WTC11 (cell line): ENCODE data around the gene MT1H. TPM values are rescaled to one million over a fixed set of nuclear protein-coding genes. Genes with fewer than 3 reads are reported as not detected.

Source experiments
- ATAC-seq: fragments of 200-7000 bp; cut with Tn5 transposase; 2 replicates; pipeline ENCODE4 v1.10.0; 2021; ENCODE audit warnings: mild to moderate bottlenecking, moderate library complexity
- CTCF ChIA-PET: fragments of 300-600 bp; sonication (Branson Sonifier 250); formaldehyde crosslinking; loops from one replicate; lab custom pipeline; 2021; ENCODE audit warnings: antibody characterized with exemption; lab: Charles Lee
- POLR2A ChIA-PET: fragments of 350-600 bp; sonication (Branson Sonifier 250); formaldehyde crosslinking; loops from one replicate; lab custom pipeline; 2021; ENCODE audit warnings: antibody characterized with exemption; lab: Charles Lee
- DNase-seq: peaks from one replicate; pipeline ENCODE4 v3.0.0; 2021; ENCODE audit warnings: low spot score
- H3K27ac Mint-ChIP-seq: 2 replicates; pipeline ENCODE4 v1.8.0; 2021; ENCODE audit warnings: mixed read lengths
- H3K27me3 Mint-ChIP-seq: 2 replicates; pipeline ENCODE4 v1.8.0; 2021; ENCODE audit warnings: low read depth, mild to moderate bottlenecking, moderate library complexity, mixed read lengths
- H3K36me3 Mint-ChIP-seq: 2 replicates; pipeline ENCODE4 v1.8.0; 2021; ENCODE audit warnings: mixed read lengths
- H3K4me1 Mint-ChIP-seq: 2 replicates; pipeline ENCODE4 v1.8.0; 2022; ENCODE audit warnings: mixed read lengths
- H3K4me3 Mint-ChIP-seq: 2 replicates; pipeline ENCODE4 v1.8.0; 2021; ENCODE audit warnings: mild to moderate bottlenecking, moderate library complexity, mixed read lengths
- H3K9me3 Mint-ChIP-seq: 2 replicates; pipeline ENCODE4 v1.8.0; 2021; ENCODE audit warnings: mixed read lengths
- AFF4 ChIP-seq: sonication (generic); formaldehyde crosslinking; IDR thresholded peaks from 2 replicates; pipeline ENCODE4 v1.8.1; 2023; ENCODE audit warnings: mild to moderate bottlenecking, missing genetic modification reagents, borderline replicate concordance
- ARID4B ChIP-seq: sonication (generic); formaldehyde crosslinking; IDR thresholded peaks from 2 replicates; pipeline ENCODE4 v1.8.0; 2023; ENCODE audit warnings: missing genetic modification reagents, mild to moderate bottlenecking, borderline replicate concordance
- ATF3 ChIP-seq: sonication (generic); formaldehyde crosslinking; conservative IDR thresholded peaks from 2 replicates; pipeline ENCODE4 v1.8.1; 2022; ENCODE audit warnings: mild to moderate bottlenecking, missing genetic modification reagents
- CBFB ChIP-seq: sonication (generic); formaldehyde crosslinking; IDR thresholded peaks from 2 replicates; pipeline ENCODE4 v1.8.1; 2022; ENCODE audit warnings: mild to moderate bottlenecking, low read depth, missing genetic modification reagents
- CDX4 ChIP-seq: fragments of 250-450 bp; sonication (Bioruptor Pico); IDR thresholded peaks from 2 replicates; pipeline ENCODE4 v1.9.0; 2021; ENCODE audit warnings: moderate library complexity, mild to moderate bottlenecking, inconsistent platforms, borderline replicate concordance
- CREB1 ChIP-seq: sonication (generic); formaldehyde crosslinking; IDR thresholded peaks from 2 replicates; pipeline ENCODE4 v1.8.0; 2023; ENCODE audit warnings: mild to moderate bottlenecking, missing genetic modification reagents
- E2F1 ChIP-seq: sonication (generic); formaldehyde crosslinking; IDR thresholded peaks from 2 replicates; pipeline ENCODE4 v1.8.0; 2022; ENCODE audit warnings: mild to moderate bottlenecking, missing genetic modification reagents
- ETV6 ChIP-seq: sonication (generic); formaldehyde crosslinking; IDR thresholded peaks from 2 replicates; pipeline ENCODE4 v1.8.1; 2022; ENCODE audit warnings: mild to moderate bottlenecking, missing genetic modification reagents
- FOXP1 ChIP-seq: sonication (generic); formaldehyde crosslinking; IDR thresholded peaks from 2 replicates; pipeline ENCODE4 v1.8.0; 2022; ENCODE audit warnings: missing genetic modification reagents, mild to moderate bottlenecking, moderate library complexity, borderline replicate concordance
- FOXP4 ChIP-seq: sonication (generic); formaldehyde crosslinking; IDR thresholded peaks from 2 replicates; pipeline ENCODE4 v1.8.0; 2022; ENCODE audit warnings: mild to moderate bottlenecking, missing genetic modification reagents
- GABPB1 ChIP-seq: sonication (generic); formaldehyde crosslinking; IDR thresholded peaks from 2 replicates; pipeline ENCODE4 v1.8.1; 2023; ENCODE audit warnings: mild to moderate bottlenecking, missing genetic modification reagents
- HMGXB4 ChIP-seq: sonication (generic); formaldehyde crosslinking; IDR thresholded peaks from 2 replicates; pipeline ENCODE4 v1.8.1; 2023; ENCODE audit warnings: mild to moderate bottlenecking, moderate library complexity, missing genetic modification reagents
- MAX ChIP-seq: sonication (generic); formaldehyde crosslinking; IDR thresholded peaks from 2 replicates; pipeline ENCODE4 v1.8.0; 2022; ENCODE audit warnings: mild to moderate bottlenecking, missing genetic modification reagents
- NR3C1 ChIP-seq: sonication (generic); formaldehyde crosslinking; conservative IDR thresholded peaks from 2 replicates; pipeline ENCODE4 v1.8.1; 2023; ENCODE audit warnings: low read depth, mild to moderate bottlenecking, missing genetic modification reagents
- RORB ChIP-seq: fragments of 250-450 bp; sonication (Bioruptor Pico); IDR thresholded peaks from 2 replicates; pipeline ENCODE4 v1.9.0; 2021; ENCODE audit warnings: mild to moderate bottlenecking
- SMAD4 ChIP-seq: sonication (generic); formaldehyde crosslinking; IDR thresholded peaks from 2 replicates; pipeline ENCODE4 v1.8.0; 2022; ENCODE audit warnings: mild to moderate bottlenecking, missing genetic modification reagents
- SP1 ChIP-seq: sonication (generic); formaldehyde crosslinking; conservative IDR thresholded peaks from 2 replicates; pipeline ENCODE4 v1.8.1; 2022; ENCODE audit warnings: missing genetic modification reagents
- ZBTB43 ChIP-seq: sonication (generic); formaldehyde crosslinking; IDR thresholded peaks from 2 replicates; pipeline ENCODE4 v1.8.1; 2023; ENCODE audit warnings: mild to moderate bottlenecking, missing genetic modification reagents
- ZNF232 ChIP-seq: sonication (generic); formaldehyde crosslinking; IDR thresholded peaks from 2 replicates; pipeline ENCODE4 v1.8.0; 2022; ENCODE audit warnings: mild to moderate bottlenecking, missing genetic modification reagents
- total RNA-seq: library from RNA; stranded (reverse); gene quantifications from 3 replicates; pipeline ENCODE4 v1.2.3, GENCODE V29; 2021

MT1H gene
- total RNA-seq, 1 experiment from 2014 or later = 122 TPM

- Mint-ChIP-seq H3K4me3 (peak within 1 kb of the TSS; percentile 95), H3K36me3 (0 out of 2 replicates have a peak, but pooled peaks cover 5% of the 10 kb centered on the region), H3K27ac (peak within 1 kb of the TSS; percentile 74; the same call in 1 of the 2 replicates), H3K4me1 (peaks cover 26% of the 10 kb centered on the region)
- CTCF ChIA-PET = interaction anchor here (0.6 to 1.5 kb wide), 9 partner anchors 8 to 329 kb away, joined by 3 to 24 read pairs (median 4); no protein-coding TSS in a partner anchor
- peak; percentile 92 for DNase-seq
- TF ChIP-seq AFF4 (CRISPR knock-in tag) = peak; percentile 47; the same call in 1 of the 2 replicates
- no peak for TF ChIP-seq GABPB1 (CRISPR knock-in tag)
- no peak for TF ChIP-seq ATF3
- peak; percentile 18; the same call in 1 of the 2 replicates for TF ChIP-seq FOXP4
- TF ChIP-seq MAX (CRISPR knock-in tag) = 0 out of 2 replicates have a peak, but pooled peaks have one; percentile 17
- no peak for TF ChIP-seq CREB1
- TF ChIP-seq FOXP1 (CRISPR knock-in tag) = no peak
- no peak for TF ChIP-seq CDX4 (CRISPR knock-in tag)
- 0 out of 2 replicates have a peak, but pooled peaks have one; percentile 36 for TF ChIP-seq ZBTB43 (CRISPR knock-in tag)
- TF ChIP-seq ARID4B = no peak
- TF ChIP-seq HMGXB4 (CRISPR knock-in tag) = 0 out of 2 replicates have a peak, but pooled peaks have one; percentile 59
- TF ChIP-seq SP1 (CRISPR knock-in tag) = peak; percentile 66
- TF ChIP-seq RORB (CRISPR knock-in tag) = no peak
- no peak for TF ChIP-seq ZNF232 (CRISPR knock-in tag)
- 0 out of 2 replicates have a peak, but pooled peaks have one; percentile 22 for TF ChIP-seq ETV6 (CRISPR knock-in tag)
- TF ChIP-seq SMAD4 = no peak
- TF ChIP-seq CBFB (CRISPR knock-in tag) = 0 out of 2 replicates have a peak, but pooled peaks have one; percentile 62
- TF ChIP-seq NR3C1 (CRISPR knock-in tag) = no peak
- no peak for TF ChIP-seq E2F1 (CRISPR knock-in tag)
- TF ChIP-seq, all 79 proteins: peak for 8
- Mint-ChIP-seq H3K9me3 (no peaks in the 10 kb centered on the region), H3K27me3 (peaks cover 85% of the 10 kb centered on the region)
- POLR2A ChIA-PET = interaction anchor here (0.6 to 1.9 kb wide), 12 partner anchors 11 to 503 kb away, joined by 3 to 24 read pairs (median 4); partner anchors contain the start of genes MT1E, MT1H, MT1X and MT2A
- peak; percentile 88 for ATAC-seq
Measured at GRCh38 chr16:56657555-56658326, 11.9 kb upstream of the MT1H start, which contains the start of gene MT1F. MT1F (plus strand) TSS chr16:56657959; CDS start chr16:56658059, 100 bp downstream.
